A549 (cell line): ENCODE measurements around the gene SPECC1.

Experiments
- CEBPB ChIP-seq, 2 experiments: fragments of >200 bp in 1 of 2; sonication (Bioruptor Twin) in 1 of 2; formaldehyde crosslinking in 1 of 2; IDR thresholded peaks; 2 replicates each; pipeline ENCODE4 v1.6.1; 2012 to 2016
- CTCF ChIP-seq: fragments of >200 bp; sonication (Bioruptor Twin); formaldehyde crosslinking; IDR thresholded peaks from 3 replicates; pipeline ENCODE4 v1.5.1; 2016
- EP300 ChIP-seq, 2 experiments: fragments of >200 bp; sonication (Bioruptor Twin); formaldehyde crosslinking; IDR thresholded peaks; 2 replicates in 1 of 2; 3 replicates in 1 of 2; pipeline ENCODE4 v1.6.1; 2016 to 2017
- MAZ ChIP-seq: fragments of 150-350 bp; IDR thresholded peaks from 2 replicates; pipeline ENCODE4 v1.6.1; 2014; ENCODE audit warnings: antibody characterized with exemption, low read depth, low read length, borderline replicate concordance
- POLR2A ChIP-seq: IDR thresholded peaks from 2 replicates; pipeline ENCODE4 v1.6.1; 2012; ENCODE audit warnings: mild to moderate bottlenecking, low read length
- SREBF2 ChIP-seq: fragments of 450-650 bp; IDR thresholded peaks from 2 replicates; pipeline ENCODE4 v1.6.1; 2014; ENCODE audit warnings: mild to moderate bottlenecking, moderate library complexity
- ZFP36 ChIP-seq: fragments of 450-650 bp; IDR thresholded peaks from 2 replicates; pipeline ENCODE4 v1.6.1; 2014; ENCODE audit warnings: borderline replicate concordance; ENCODE audit not compliant: partially characterized antibody

- no peak for TF ChIP-seq POLR2A
- TF ChIP-seq SREBF2 = no peak
- TF ChIP-seq MAZ = no peak
- peak; percentile 99 for TF ChIP-seq CTCF
- TF ChIP-seq EP300 (IDR thresholded peaks at IDR 0.05) = no peak
- TF ChIP-seq CEBPB (IDR thresholded peaks at IDR 0.05) = no peak
- no peak for TF ChIP-seq ZFP36
These were observed 112.4 kb downstream of the SPECC1 start for GRCh38 chr17:20121359-20122253.
